Keratinocyte (primary cell): ENCODE data around the gene PCIF1. TPM values are rescaled to one million over a fixed set of nuclear protein-coding genes. Genes with fewer than 3 reads are reported as not detected.

Experiments
- DNase-seq: peaks from one replicate; pipeline ENCODE4 v3.0.0-alpha.2; 2011; ENCODE audit warnings: low read depth, missing footprints, low spot score
- FAIRE-seq: peaks from 2 replicates; lab custom pipeline; 2011; peaks lifted over from hg19 to GRCh38; lab: Jason Lieb, UNC
- H2AFZ ChIP-seq: 2 replicates; pipeline ENCODE4 v1.6.0; 2012; ENCODE audit warnings: low read length, control low read depth, inconsistent platforms; ENCODE audit not compliant: control insufficient read depth
- H3K27ac ChIP-seq: 2 replicates; pipeline ENCODE4 v1.5.1; 2011; ENCODE audit warnings: low read length; ENCODE audit not compliant: control insufficient read depth, insufficient read depth
- H3K27me3 ChIP-seq: 3 replicates; pipeline ENCODE4 v1.6.0; 2011; ENCODE audit warnings: low read length; ENCODE audit not compliant: control insufficient read depth, insufficient read depth; ENCODE audit errors: extremely low read depth
- H3K36me3 ChIP-seq, 2 experiments: 2 replicates in 1 of 2; 3 replicates in 1 of 2; pipeline ENCODE4 v1.5.1; 2011; ENCODE audit warnings: low read length in 2 of 2, mild to moderate bottlenecking in 1 of 2; ENCODE audit not compliant: control insufficient read depth in 2 of 2, insufficient read depth in 2 of 2; ENCODE audit errors: extremely low read depth in 1 of 2
- H3K4me1 ChIP-seq: 3 replicates; pipeline ENCODE4 v1.5.1; 2011; ENCODE audit warnings: low read length; ENCODE audit not compliant: control insufficient read depth, insufficient read depth; ENCODE audit errors: extremely low read depth
- H3K4me2 ChIP-seq: 3 replicates; pipeline ENCODE4 v1.6.0; 2011; ENCODE audit warnings: low read depth, low read length; ENCODE audit not compliant: control insufficient read depth, insufficient read depth; ENCODE audit errors: extremely low read depth
- H3K4me3 ChIP-seq, 3 experiments: fragments of 200-600 bp in 1 of 3; sonication (generic) in 1 of 3; 2 replicates in 2 of 3; 3 replicates in 1 of 3; pipeline ENCODE4 v1.5.1; 2011 to 2016; ENCODE audit warnings: low read length in 3 of 3, mild to moderate bottlenecking in 3 of 3, control low read depth in 2 of 3, inconsistent platforms in 1 of 3, low read depth in 1 of 3, mixed read lengths in 1 of 3, mixed run types in 1 of 3, moderate library complexity in 1 of 3; ENCODE audit not compliant: control insufficient read depth in 2 of 3, insufficient read depth in 2 of 3; ENCODE audit errors: extremely low read depth in 1 of 3
- H3K79me2 ChIP-seq: 2 replicates; pipeline ENCODE4 v1.6.0; 2012; ENCODE audit warnings: low read length; ENCODE audit not compliant: control insufficient read depth, insufficient read depth
- H3K9ac ChIP-seq: 3 replicates; pipeline ENCODE4 v1.6.0; 2011; ENCODE audit warnings: low read length; ENCODE audit not compliant: control insufficient read depth, insufficient read depth; ENCODE audit errors: extremely low read depth
- H3K9me1 ChIP-seq: 3 replicates; pipeline ENCODE4 v1.6.0; 2011; ENCODE audit warnings: low read length; ENCODE audit not compliant: control insufficient read depth, insufficient read depth; ENCODE audit errors: extremely low read depth
- H3K9me3 ChIP-seq: 2 replicates; pipeline ENCODE4 v1.5.1; 2012; ENCODE audit warnings: low read depth, low read length; ENCODE audit not compliant: control insufficient read depth
- H4K20me1 ChIP-seq: 3 replicates; pipeline ENCODE4 v1.6.0; 2011; ENCODE audit warnings: low read length; ENCODE audit not compliant: control insufficient read depth, insufficient read depth; ENCODE audit errors: extremely low read depth
- CTCF ChIP-seq, 3 experiments: IDR thresholded peaks in 1 of 3; conservative IDR thresholded peaks in 1 of 3; optimal IDR thresholded peaks in 1 of 3; 2 replicates in 2 of 3; 3 replicates in 1 of 3; pipeline versions ENCODE3 to v1.5.1; 2011; ENCODE audit warnings: low read length in 3 of 3, mild to moderate bottlenecking in 3 of 3, moderate library complexity in 2 of 3, control low read depth in 1 of 3, inconsistent platforms in 1 of 3; ENCODE audit not compliant: insufficient read depth in 2 of 3; ENCODE audit errors: extremely low read depth in 1 of 3
- EZH2 ChIP-seq: IDR thresholded peaks from one replicate; pipeline ENCODE4 v1.6.1; 2012; ENCODE audit warnings: inconsistent platforms, mild to moderate bottlenecking, low read length, moderate library complexity
- dilution Hi-C: fragments of 300-500 bp; cut with MboI; formaldehyde crosslinking; loops from one replicate; pipeline ENCODE4 v1.7.0; 2020; ENCODE audit warnings: low sequenced_read_pairs; ENCODE audit not compliant: extremely low pct_ligation_motif_present
- polyA plus RNA-seq, 5 experiments: library from polyadenylated mRNA; depleted of rRNA in 3 of 5; stranded (reverse) in 3 of 5; stranded (forward) in 1 of 5; unstranded in 1 of 5; fragments of >200 nt; gene quantifications; 1 replicate in 1 of 5; 2 replicates in 3 of 5; 3 replicates in 1 of 5; pipeline versions ENCODE4 v1.2.1 to v1.2.3, GENCODE V29; 2011 to 2012; ENCODE audit warnings: missing spikeins in 2 of 5, low read depth in 1 of 5, low replicate concordance in 1 of 5

PCIF1 gene
- polyA plus RNA-seq, 1 donor (not counting 4 experiments of a cell fraction or from before 2014, with no cell fraction given): 7.0 TPM

GRCh38 chr20:45908084-45908483 is 26.4 kb upstream of the PCIF1 start:
- FAIRE-seq (no peak), DNase-seq (no peak)
- Histone ChIP-seq H3K4me2 (no peak overlapping the region), H3K4me3 (no peak overlapping the region), H3K36me3 (peaks cover 7 to 11% of the 10 kb centered on the region in 2 experiments), H3K9me3 (no peaks in the 10 kb centered on the region), H4K20me1 (no peaks in the 10 kb centered on the region), H2AFZ (no peak overlapping the region), H3K9ac (no peak overlapping the region), H3K9me1 (peaks cover 7% of the 10 kb centered on the region), H3K27ac (no peak overlapping the region), H3K79me2 (no peaks in the 10 kb centered on the region), H3K27me3 (no peaks in the 10 kb centered on the region), H3K4me1 (peaks cover 29% of the 10 kb centered on the region)
- dilution Hi-C loops: no loop called here
- TF ChIP-seq CTCF (optimal IDR thresholded peaks at IDR 0.05 in 1 of 3, IDR thresholded peaks at IDR 0.05 in 1 of 3, conservative IDR thresholded peaks at IDR 0.05 in 1 of 3; ENCODE audit: extremely low read depth in 1 of 3, insufficient read depth in 2 of 3, low read length in 3 of 3) (no peak), EZH2 (no peak)

GRCh38 chr20:45909336-45909808 is 25.1 kb upstream of the PCIF1 start:
- H3K9me3 ChIP-seq: no peaks in the 10 kb centered on the region
- dilution Hi-C loops: no loop called here

More at GRCh38 chr20:45909336-45909808, 25.1 kb upstream of the PCIF1 start:
- Histone ChIP-seq H3K4me2 (no peak overlapping the region), H3K27me3 (no peaks in the 10 kb centered on the region), H3K4me3 (no peak overlapping the region), H3K36me3 (peaks cover 7 to 11% of the 10 kb centered on the region in 2 experiments), H3K9me1 (peaks cover 7% of the 10 kb centered on the region), H4K20me1 (no peaks in the 10 kb centered on the region), H3K79me2 (no peaks in the 10 kb centered on the region), H2AFZ (no peak overlapping the region), H3K4me1 (peaks cover 29% of the 10 kb centered on the region), H3K9ac (no peak overlapping the region), H3K27ac (no peak overlapping the region)
- DNase-seq (no peak), FAIRE-seq (no peak)
- TF ChIP-seq EZH2 (no peak), CTCF (optimal IDR thresholded peaks at IDR 0.05 in 1 of 3, IDR thresholded peaks at IDR 0.05 in 1 of 3, conservative IDR thresholded peaks at IDR 0.05 in 1 of 3; ENCODE audit: extremely low read depth in 1 of 3, insufficient read depth in 2 of 3, low read length in 3 of 3) (no peak)
